HepG2 (cell line): ENCODE results near the gene GCHFR. TPM values are rescaled to one million over a fixed set of nuclear protein-coding genes. Genes with fewer than 3 reads are reported as not detected.
A peak's percentile ranks its signal among the peaks of the same experiment; 100 is the strongest.

Source experiments
- AFF4 ChIP-seq: sonication (generic); formaldehyde crosslinking; IDR thresholded peaks from 2 replicates; pipeline ENCODE4 v1.4.0; 2020; ENCODE audit warnings: missing genetic modification reagents
- ARNT2 ChIP-seq: sonication (generic); formaldehyde crosslinking; IDR thresholded peaks from 2 replicates; pipeline ENCODE4 v1.8.0; 2022; ENCODE audit warnings: mild to moderate bottlenecking, low read depth, missing genetic modification reagents, moderate library complexity
- ATM ChIP-seq: fragments of 450-650 bp; IDR thresholded peaks from 2 replicates; pipeline ENCODE4 v1.7.1; 2017; ENCODE audit warnings: mild to moderate bottlenecking, borderline replicate concordance
- ETS1 ChIP-seq: sonication (generic); formaldehyde crosslinking; IDR thresholded peaks from 2 replicates; pipeline ENCODE4 v1.4.0; 2020; ENCODE audit warnings: missing genetic modification reagents
- MEF2D ChIP-seq: sonication (generic); formaldehyde crosslinking; IDR thresholded peaks from 2 replicates; pipeline ENCODE4 v1.5.1; 2020; ENCODE audit warnings: mild to moderate bottlenecking, missing genetic modification reagents
- NFKB2 ChIP-seq: sonication (generic); formaldehyde crosslinking; IDR thresholded peaks from 2 replicates; pipeline ENCODE4 v1.4.0; 2020; ENCODE audit warnings: missing genetic modification reagents, borderline replicate concordance
- SKIL ChIP-seq: sonication (generic); formaldehyde crosslinking; IDR thresholded peaks from 2 replicates; pipeline ENCODE4 v1.8.0; 2022; ENCODE audit warnings: missing genetic modification reagents, mild to moderate bottlenecking, moderate library complexity, borderline replicate concordance
- TCF12 ChIP-seq, 2 experiments: fragments of 450-650 bp in 1 of 2; sonication (generic) in 1 of 2; formaldehyde crosslinking in 1 of 2; IDR thresholded peaks; 2 replicates each; pipeline versions ENCODE4 v1.6.1 to v1.8.0; 2017 to 2022; ENCODE audit warnings: antibody characterized with exemption in 1 of 2, mild to moderate bottlenecking in 1 of 2, missing genetic modification reagents in 1 of 2, moderate library complexity in 1 of 2
- ZBTB10 ChIP-seq: sonication (generic); formaldehyde crosslinking; IDR thresholded peaks from 2 replicates; pipeline ENCODE4 v1.4.0; 2020; ENCODE audit warnings: missing genetic modification reagents, borderline replicate concordance
- ZMYM3 ChIP-seq: sonication (generic); formaldehyde crosslinking; IDR thresholded peaks from 2 replicates; pipeline ENCODE4 v1.5.1; 2020; ENCODE audit warnings: mild to moderate bottlenecking, missing genetic modification reagents
- ZNF282 ChIP-seq: fragments of 450-650 bp; IDR thresholded peaks from 2 replicates; pipeline ENCODE4 v1.6.1; 2018; ENCODE audit not compliant: partially characterized antibody
- ZNF510 ChIP-seq: sonication (generic); formaldehyde crosslinking; IDR thresholded peaks from 2 replicates; pipeline ENCODE4 v1.4.0; 2020; ENCODE audit warnings: low read depth, mild to moderate bottlenecking, missing genetic modification reagents
- ZNF552 ChIP-seq: sonication (generic); formaldehyde crosslinking; IDR thresholded peaks from 2 replicates; pipeline ENCODE4 v1.9.0; 2022; ENCODE audit warnings: missing genetic modification reagents, mild to moderate bottlenecking, borderline replicate concordance
- ZNF7 ChIP-seq: IDR thresholded peaks from 2 replicates; pipeline ENCODE4 v1.6.1; 2016; ENCODE audit warnings: missing biosample characterization, missing genetic modification reagents
- polyA plus RNA-seq, 8 experiments: library from polyadenylated mRNA; depleted of rRNA in 3 of 8; stranded (reverse) in 7 of 8; unstranded in 1 of 8; fragments of >200 nt; fragmentation: Illumina TruSeq in 4 of 8; extraction: Trizol in 4 of 8; gene quantifications; 2 replicates each; pipeline versions ENCODE4 v1.2.1 to v1.2.3, GENCODE V29; 2011 to 2016; ENCODE audit warnings: low read depth in 4 of 8, missing spikeins in 1 of 8, mixed read lengths in 1 of 8; ENCODE audit not compliant: insufficient read depth in 1 of 8
- total RNA-seq, 5 experiments: library from RNA; depleted of rRNA; stranded (reverse); fragments of >200 nt; fragmentation: Illumina TruSeq; extraction: Trizol; gene quantifications; 2 replicates each; pipeline ENCODE4 v1.2.3, GENCODE V29; 2016; ENCODE audit warnings: low read depth in 1 of 5

Gene GCHFR
- total and polyA plus RNA-seq, 2 of the 13 experiments (the other 11 are each of a cell fraction or from before 2014, with no cell fraction given): 51.5 to 92.4 TPM

- TF ChIP-seq ZMYM3 (CRISPR knock-in tag): peak; percentile 33; the same call in 1 of the 2 replicates
- TF ChIP-seq AFF4 (CRISPR knock-in tag): no peak
- TF ChIP-seq ZNF7 (CRISPR knock-in tag): no peak
- TF ChIP-seq ETS1 (CRISPR knock-in tag): no peak
- TF ChIP-seq SKIL (CRISPR knock-in tag): no peak
- no peak for TF ChIP-seq ATM
- no peak for TF ChIP-seq ZNF282
- peak; percentile 1; the same call in 1 of the 2 replicates for TF ChIP-seq NFKB2 (CRISPR knock-in tag)
- no peak for TF ChIP-seq ZBTB10
- TF ChIP-seq TCF12 (IDR thresholded peaks at IDR 0.05): no peak
- TF ChIP-seq TCF12 (CRISPR knock-in tag; IDR thresholded peaks at IDR 0.05): no peak
- peak; percentile 67; the same call in 1 of the 2 replicates for TF ChIP-seq ARNT2 (CRISPR knock-in tag)
- no peak for TF ChIP-seq ZNF552 (CRISPR knock-in tag)
- peak; percentile 71; the same call in 1 of the 2 replicates for TF ChIP-seq ZNF510 (CRISPR knock-in tag)
- no peak for TF ChIP-seq MEF2D (CRISPR knock-in tag)
Measured at GRCh38 chr15:40754883-40755811, 8.7 kb upstream of the GCHFR start, which contains the start of gene RMDN3 (continued).
